Stimulated activated CD4-positive, alpha-beta T cell treated with anti-CD3 and anti-CD28 coated beads, Interleukin-1b, Interleukin-23, amount 100 ng/mL, for 1 hour (primary cell): ENCODE results near the gene CLTC.

Experiments
- DNase-seq, 2 donors: peaks; one replicate each; pipeline ENCODE4 v3.0.0-alpha.2; 2020; ENCODE audit warnings: low read depth in 2 of 2

Gene CLTC

GRCh38 chr17:59683283-59683682, 63.6 kb downstream of the CLTC start:
- DNase-seq = no peak

GRCh38 chr17:59684967-59685366, 65.3 kb downstream of the CLTC start:
- DNase-seq = no peak

GRCh38 chr17:59688008-59688407, 68.3 kb downstream of the CLTC start:
- DNase-seq = no peak

- DNase-seq = no peak
Measured at GRCh38 chr17:59688496-59688895, 68.8 kb downstream of the CLTC start.

GRCh38 chr17:59693582-59693981, 73.9 kb downstream of the CLTC start:
- no peak for DNase-seq

GRCh38 chr17:59694344-59694743, 74.6 kb downstream of the CLTC start:
- no peak for DNase-seq

- no peak for DNase-seq
Measured at GRCh38 chr17:59695945-59696681, 76.4 kb downstream of the CLTC start.

- no peak for DNase-seq
Measured at GRCh38 chr17:59696682-59697277, 77.1 kb downstream of the CLTC start.

GRCh38 chr17:59698143-59698542, 78.4 kb downstream of the CLTC start:
- DNase-seq = no peak

GRCh38 chr17:59699218-59699617, 79.5 kb downstream of the CLTC start:
- DNase-seq = no peak

GRCh38 chr17:59699786-59700185, 80.1 kb downstream of the CLTC start:
- no peak for DNase-seq

GRCh38 chr17:59702304-59702703, 82.6 kb downstream of the CLTC start:
- DNase-seq = no peak

GRCh38 chr17:59707149-59707970, 87.7 kb downstream of the CLTC start, which contains the start of the genes PTRH2 and VMP1:
Gene PTRH2, minus strand, starts transcription at chr17:59707430. Its CDS starts 9,452 bp downstream, at chr17:59697978.
Gene VMP1, plus strand, starts transcription at chr17:59707654. Its CDS starts 23,793 bp downstream, at chr17:59731447.
- peak; percentile 72 to 77 for DNase-seq

GRCh38 chr17:59707971-59708430, 88.3 kb downstream of the CLTC start:
- DNase-seq = no peak

GRCh38 chr17:59711936-59712335, 92.2 kb downstream of the CLTC start:
- DNase-seq = no peak

- no peak for DNase-seq
Measured at GRCh38 chr17:59712862-59713261, 93.2 kb downstream of the CLTC start.

GRCh38 chr17:59714255-59714654, 94.6 kb downstream of the CLTC start:
- no peak for DNase-seq

GRCh38 chr17:59716427-59716826, 96.7 kb downstream of the CLTC start:
- DNase-seq = no peak

GRCh38 chr17:59719526-59719925, 99.8 kb downstream of the CLTC start:
- DNase-seq = no peak

- no peak for DNase-seq
Measured at GRCh38 chr17:59722623-59723022, 102.9 kb downstream of the CLTC start.

- no peak for DNase-seq
Measured at GRCh38 chr17:59723041-59723440, 103.3 kb downstream of the CLTC start.

GRCh38 chr17:59723607-59724006, 103.9 kb downstream of the CLTC start:
- no peak for DNase-seq
